Measurements from ENCODE around the gene STARD7. TPM values are rescaled to one million over a fixed set of nuclear protein-coding genes. Genes with fewer than 3 reads are reported as not detected.
"Not testable (repeated sequence)": the region's sequence is repeated elsewhere in the genome, so short reads cannot be mapped to it uniquely, and the experiment has no call there.

STARD7 gene
- total and polyA plus RNA-seq, 9 of the 15 experiments (the other 6 are each of a cell fraction or from before 2014, with no cell fraction given), result 90.9 to 196 (median 145) TPM

DNA sequence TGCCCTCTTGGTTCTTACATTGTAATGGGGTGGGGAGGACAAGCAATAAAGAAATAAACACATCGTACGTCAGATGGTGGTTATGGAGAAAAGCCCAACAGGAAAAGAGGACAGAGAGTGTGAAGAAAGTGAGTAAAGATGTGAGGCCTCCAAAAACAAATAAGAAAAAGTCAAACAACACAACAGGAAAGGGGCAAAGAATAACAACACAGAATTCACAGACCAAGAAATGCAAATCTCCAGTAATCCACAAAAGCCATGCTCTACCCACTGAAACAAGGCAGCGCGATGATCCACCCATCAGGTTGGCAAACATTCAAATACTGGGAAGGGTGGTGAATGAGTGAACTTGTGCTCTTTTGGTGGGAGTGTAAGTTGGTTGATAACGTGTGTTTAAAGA lies 46.7 kb downstream of the STARD7 start:
- Histone ChIP-seq H3K36me3 (ENCODE audit: control insufficient read depth, insufficient read depth, low read length) (no peaks in the 10 kb centered on the region), H3K4me3 (no peak overlapping the region), H3K4me1 (replicated peaks in 1 of 2; ENCODE audit: control insufficient read depth in 2 of 2, insufficient read depth in 2 of 2, low read length in 2 of 2) (peaks cover 24 to 39% of the 10 kb centered on the region in 2 experiments), H3K4me2 (ENCODE audit: insufficient read depth, low read length) (no peak overlapping the region; the same call in 1 of the 2 replicates), H2AFZ (ENCODE audit: low read depth, low read length) (peak overlapping the region; percentile 87), H3K79me2 (ENCODE audit: control insufficient read depth, insufficient read depth, low read length) (no peaks in the 10 kb centered on the region), H3K9me1 (ENCODE audit: control insufficient read depth, insufficient read depth, low read length) (peaks cover 3% of the 10 kb centered on the region), H3K9ac (ENCODE audit: insufficient read depth in 1 of 2, low read depth in 2 of 2, low read length in 2 of 2) (no peak overlapping the region), H3K27me3 (ENCODE audit: control insufficient read depth in 2 of 2, insufficient read depth in 2 of 2, low read length in 2 of 2) (no peaks in the 10 kb centered on the region), H4K20me1 (replicated peaks; ENCODE audit: control insufficient read depth, insufficient read depth, low read length) (no peaks in the 10 kb centered on the region), H3K27ac (ENCODE audit: extremely low read depth, low read depth, low read length) (peak overlapping the region; percentile 23; the same call in 1 of the 3 replicates), H3K9me3 (replicated peaks; ENCODE audit: control insufficient read depth, insufficient read depth, low read depth, low read length) (no peaks in the 10 kb centered on the region)
- POLR2A ChIA-PET, result no interaction called here
- DNase-seq (ENCODE audit: extremely low read depth in 1 of 4, low spot score in 3 of 4), result no peak
- intact Hi-C loops (cut with micrococcal nuclease) (no loop called here), in situ Hi-C loops (cut with MboI) (no loop called here)
- ATAC-seq, result no peak
- TF ChIP-seq NFIC (IDR thresholded peaks at IDR 0.05) (peak; percentile 32; the same call in 1 of the 2 replicates), ZC3H4 (CRISPR knock-in tag; IDR thresholded peaks at IDR 0.05; ENCODE audit: borderline replicate concordance) (no peak)
- FAIRE-seq, result peak; percentile 57
- no TSS peak for BruUV-seq (replicated peaks)
- 19% methylated on average over 5 of the region's 5 CpGs for WGBS (ENCODE audit: insufficient coverage, low coverage, missing lambda C conversion rate)
- CTCF ChIA-PET (ENCODE audit: low intra/inter-chr PET ratio), result no interaction called here

DNA sequence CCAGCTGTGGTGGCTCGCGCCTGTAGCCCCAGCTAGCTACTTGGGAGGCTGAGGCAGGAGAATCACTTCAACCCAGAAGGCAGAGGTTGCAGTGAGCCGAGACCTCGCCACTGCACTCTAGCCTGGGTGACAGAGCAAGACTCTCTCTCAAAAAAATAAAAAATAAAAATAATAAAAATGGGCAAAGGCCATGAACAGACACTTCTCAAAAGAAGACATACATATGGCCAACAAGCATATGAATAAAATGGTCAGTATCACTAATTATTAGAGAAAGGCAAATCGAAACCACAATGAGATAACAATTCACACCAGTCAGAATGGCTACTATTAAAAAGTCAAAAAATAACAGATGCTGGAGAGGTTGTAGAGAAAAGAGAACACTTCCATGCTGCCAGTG lies 48.3 kb downstream of the STARD7 start:
- H2AFZ ChIP-seq (ENCODE audit: low read depth, low read length); H4K20me1 ChIP-seq (replicated peaks; ENCODE audit: control insufficient read depth, insufficient read depth, low read length); H3K4me3 ChIP-seq; H3K36me3 ChIP-seq (ENCODE audit: control insufficient read depth, insufficient read depth, low read length); BruUV-seq (replicated peaks); H3K79me2 ChIP-seq (ENCODE audit: control insufficient read depth, insufficient read depth, low read length); H3K4me2 ChIP-seq (ENCODE audit: insufficient read depth, low read length); CTCF ChIA-PET (ENCODE audit: low intra/inter-chr PET ratio); H3K9me3 ChIP-seq (replicated peaks; ENCODE audit: control insufficient read depth, insufficient read depth, low read depth, low read length); in situ Hi-C loops (cut with MboI); FAIRE-seq; intact Hi-C loops (cut with micrococcal nuclease); H3K9ac ChIP-seq (ENCODE audit: insufficient read depth in 1 of 2, low read depth in 2 of 2, low read length in 2 of 2); H3K9me1 ChIP-seq (ENCODE audit: control insufficient read depth, insufficient read depth, low read length); ATAC-seq; DNase-seq (ENCODE audit: extremely low read depth in 1 of 4, low spot score in 3 of 4); H3K27me3 ChIP-seq (ENCODE audit: control insufficient read depth in 2 of 2, insufficient read depth in 2 of 2, low read length in 2 of 2); H3K27ac ChIP-seq (ENCODE audit: extremely low read depth, low read depth, low read length): not testable (repeated sequence)
- TF ChIP-seq, protein P1, sequence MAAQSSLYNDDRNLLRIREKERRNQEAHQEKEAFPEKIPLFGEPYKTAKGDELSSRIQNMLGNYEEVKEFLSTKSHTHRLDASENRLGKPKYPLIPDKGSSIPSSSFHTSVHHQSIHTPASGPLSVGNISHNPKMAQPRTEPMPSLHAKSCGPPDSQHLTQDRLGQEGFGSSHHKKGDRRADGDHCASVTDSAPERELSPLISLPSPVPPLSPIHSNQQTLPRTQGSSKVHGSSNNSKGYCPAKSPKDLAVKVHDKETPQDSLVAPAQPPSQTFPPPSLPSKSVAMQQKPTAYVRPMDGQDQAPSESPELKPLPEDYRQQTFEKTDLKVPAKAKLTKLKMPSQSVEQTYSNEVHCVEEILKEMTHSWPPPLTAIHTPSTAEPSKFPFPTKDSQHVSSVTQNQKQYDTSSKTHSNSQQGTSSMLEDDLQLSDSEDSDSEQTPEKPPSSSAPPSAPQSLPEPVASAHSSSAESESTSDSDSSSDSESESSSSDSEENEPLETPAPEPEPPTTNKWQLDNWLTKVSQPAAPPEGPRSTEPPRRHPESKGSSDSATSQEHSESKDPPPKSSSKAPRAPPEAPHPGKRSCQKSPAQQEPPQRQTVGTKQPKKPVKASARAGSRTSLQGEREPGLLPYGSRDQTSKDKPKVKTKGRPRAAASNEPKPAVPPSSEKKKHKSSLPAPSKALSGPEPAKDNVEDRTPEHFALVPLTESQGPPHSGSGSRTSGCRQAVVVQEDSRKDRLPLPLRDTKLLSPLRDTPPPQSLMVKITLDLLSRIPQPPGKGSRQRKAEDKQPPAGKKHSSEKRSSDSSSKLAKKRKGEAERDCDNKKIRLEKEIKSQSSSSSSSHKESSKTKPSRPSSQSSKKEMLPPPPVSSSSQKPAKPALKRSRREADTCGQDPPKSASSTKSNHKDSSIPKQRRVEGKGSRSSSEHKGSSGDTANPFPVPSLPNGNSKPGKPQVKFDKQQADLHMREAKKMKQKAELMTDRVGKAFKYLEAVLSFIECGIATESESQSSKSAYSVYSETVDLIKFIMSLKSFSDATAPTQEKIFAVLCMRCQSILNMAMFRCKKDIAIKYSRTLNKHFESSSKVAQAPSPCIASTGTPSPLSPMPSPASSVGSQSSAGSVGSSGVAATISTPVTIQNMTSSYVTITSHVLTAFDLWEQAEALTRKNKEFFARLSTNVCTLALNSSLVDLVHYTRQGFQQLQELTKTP (IDR thresholded peaks at IDR 0.05; ENCODE audit: low read depth in 1 of 2, partially characterized antibody in 2 of 2), result peak in 1 of 2 experiments; percentile 98
- 89% methylated on average over 5 of the region's 5 CpGs for WGBS (ENCODE audit: insufficient coverage, low coverage, missing lambda C conversion rate)
- POLR2A ChIA-PET, result interaction anchor here (1.9 kb wide), 1 partner anchor 18 kb away, joined by 4 read pairs; no protein-coding TSS in a partner anchor
- peaks cover 25 to 41% of the 10 kb centered on the region in 2 experiments for H3K4me1 ChIP-seq (replicated peaks in 1 of 2; ENCODE audit: control insufficient read depth in 2 of 2, insufficient read depth in 2 of 2, low read length in 2 of 2)

All from K562 (cell line).